Stimulated activated CD8-positive, alpha-beta memory T cell treated with anti-CD3 and anti-CD28 coated beads, Interleukin-15, amount 100 ng/mL, for 4 hours (primary cell): ENCODE results near the gene CRKL.
"Not testable (repeated sequence)": the region's sequence is repeated elsewhere in the genome, so short reads cannot be mapped to it uniquely, and the experiment has no call there.

Experiments
- DNase-seq, 2 donors: peaks; one replicate each; pipeline ENCODE4 v3.0.0-alpha.2; 2020; ENCODE audit warnings: low read depth in 2 of 2

Gene CRKL

GRCh38 chr22:20901093-20902033 is 15.8 kb upstream of the CRKL start:
- not testable (repeated sequence) for DNase-seq

- no peak for DNase-seq
Measured at GRCh38 chr22:20903093-20903492, 14.1 kb upstream of the CRKL start.

GRCh38 chr22:20904008-20904979 is 12.9 kb upstream of the CRKL start:
- DNase-seq: no peak

GRCh38 chr22:20904980-20905355 is 12.2 kb upstream of the CRKL start:
- no peak for DNase-seq

- DNase-seq: no peak
Measured at GRCh38 chr22:20905415-20906386, 11.5 kb upstream of the CRKL start.

- DNase-seq: no peak
Measured at GRCh38 chr22:20906387-20906767, 10.8 kb upstream of the CRKL start.

GRCh38 chr22:20908717-20909116 is 8.5 kb upstream of the CRKL start:
- not testable (repeated sequence) for DNase-seq

- DNase-seq: no peak
Measured at GRCh38 chr22:20909543-20910303, 7.5 kb upstream of the CRKL start.

GRCh38 chr22:20912494-20912893 is 4.7 kb upstream of the CRKL start:
- DNase-seq: no peak

GRCh38 chr22:20918663-20919218 is 1.5 kb downstream of the CRKL start:
- DNase-seq: no peak

- DNase-seq: no peak
Measured at GRCh38 chr22:20919718-20920117, 2.5 kb downstream of the CRKL start.

- no peak for DNase-seq
Measured at GRCh38 chr22:20920881-20921203, 3.6 kb downstream of the CRKL start.

GRCh38 chr22:20922141-20922751 is 5.0 kb downstream of the CRKL start:
- no peak for DNase-seq

GRCh38 chr22:20926243-20926642 is 9.0 kb downstream of the CRKL start:
- DNase-seq: no peak

- DNase-seq: no peak
Measured at GRCh38 chr22:20927940-20928572, 10.8 kb downstream of the CRKL start.

- no peak for DNase-seq
Measured at GRCh38 chr22:20928573-20928967, 11.4 kb downstream of the CRKL start.

GRCh38 chr22:20930004-20930403 is 12.8 kb downstream of the CRKL start:
- DNase-seq: no peak

- not testable (repeated sequence) for DNase-seq
Measured at GRCh38 chr22:20930435-20930834, 13.2 kb downstream of the CRKL start.

- no peak for DNase-seq
Measured at GRCh38 chr22:20931126-20931654, 14.0 kb downstream of the CRKL start.
